Cardiac fibroblast (primary cell): ENCODE measurements around the gene CIAPIN1.
"Not testable (repeated sequence)": the region's sequence is repeated elsewhere in the genome, so short reads cannot be mapped to it uniquely, and the experiment has no call there.

ENCODE experiments used
- DNase-seq, 2 donors: peaks; one replicate each; pipeline versions ENCODE4 v3.0.0 to v3.0.0-alpha.2; 2010; ENCODE audit warnings: low read depth in 2 of 2
- H3K4me3 ChIP-seq, 2 donors: replicated peaks in 1 of 2; 1 replicate in 1 of 2; 2 replicates in 1 of 2; pipeline ENCODE4 v1.5.1; 2011; ENCODE audit warnings: low read depth in 2 of 2, low read length in 2 of 2, mild to moderate bottlenecking in 2 of 2, moderate library complexity in 1 of 2
- TF ChIP-seq, protein P1 (sequence below): IDR thresholded peaks from one replicate; pipeline ENCODE4 v1.5.1; 2011; ENCODE audit warnings: low read depth, mild to moderate bottlenecking, low read length, inconsistent platforms

CIAPIN1 gene

DNA sequence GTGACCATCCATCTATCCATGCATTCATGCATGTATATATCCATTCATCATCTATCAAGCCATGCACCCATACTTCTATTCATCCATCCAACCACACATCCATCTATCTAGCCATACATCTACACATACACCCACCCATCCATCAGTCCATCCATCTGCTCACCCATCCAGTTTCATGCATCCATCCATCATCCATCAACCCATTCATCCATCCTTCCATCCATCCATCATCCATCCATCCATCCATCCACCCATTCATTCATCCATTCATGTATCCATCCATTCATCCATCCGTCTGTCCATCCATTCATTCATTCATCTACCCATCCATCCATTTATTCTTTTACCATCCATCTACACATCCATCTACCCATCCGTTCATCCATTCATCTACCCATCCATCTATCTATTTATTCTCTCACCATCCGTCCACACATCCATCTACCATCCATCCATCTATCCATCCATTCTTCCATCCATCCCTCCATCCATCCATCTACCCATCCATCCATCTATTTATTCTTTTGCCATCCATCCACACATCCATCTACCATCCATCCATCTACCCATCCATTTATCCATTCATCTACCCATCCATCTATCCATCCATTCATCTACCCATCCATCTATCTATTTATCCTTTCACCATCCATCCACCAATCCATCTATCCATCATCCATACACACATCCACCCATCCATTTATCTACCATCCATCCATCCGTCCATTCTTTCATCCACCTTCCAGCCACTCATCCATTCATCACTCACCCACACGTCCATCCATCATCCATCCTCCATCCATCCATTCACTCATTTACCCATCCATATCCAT, 39.4 kb downstream of the CIAPIN1 start:
- TF ChIP-seq, protein P1, sequence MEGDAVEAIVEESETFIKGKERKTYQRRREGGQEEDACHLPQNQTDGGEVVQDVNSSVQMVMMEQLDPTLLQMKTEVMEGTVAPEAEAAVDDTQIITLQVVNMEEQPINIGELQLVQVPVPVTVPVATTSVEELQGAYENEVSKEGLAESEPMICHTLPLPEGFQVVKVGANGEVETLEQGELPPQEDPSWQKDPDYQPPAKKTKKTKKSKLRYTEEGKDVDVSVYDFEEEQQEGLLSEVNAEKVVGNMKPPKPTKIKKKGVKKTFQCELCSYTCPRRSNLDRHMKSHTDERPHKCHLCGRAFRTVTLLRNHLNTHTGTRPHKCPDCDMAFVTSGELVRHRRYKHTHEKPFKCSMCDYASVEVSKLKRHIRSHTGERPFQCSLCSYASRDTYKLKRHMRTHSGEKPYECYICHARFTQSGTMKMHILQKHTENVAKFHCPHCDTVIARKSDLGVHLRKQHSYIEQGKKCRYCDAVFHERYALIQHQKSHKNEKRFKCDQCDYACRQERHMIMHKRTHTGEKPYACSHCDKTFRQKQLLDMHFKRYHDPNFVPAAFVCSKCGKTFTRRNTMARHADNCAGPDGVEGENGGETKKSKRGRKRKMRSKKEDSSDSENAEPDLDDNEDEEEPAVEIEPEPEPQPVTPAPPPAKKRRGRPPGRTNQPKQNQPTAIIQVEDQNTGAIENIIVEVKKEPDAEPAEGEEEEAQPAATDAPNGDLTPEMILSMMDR: no peak
- DNase-seq: no peak
- no peak overlapping the region for H3K4me3 ChIP-seq

DNA sequence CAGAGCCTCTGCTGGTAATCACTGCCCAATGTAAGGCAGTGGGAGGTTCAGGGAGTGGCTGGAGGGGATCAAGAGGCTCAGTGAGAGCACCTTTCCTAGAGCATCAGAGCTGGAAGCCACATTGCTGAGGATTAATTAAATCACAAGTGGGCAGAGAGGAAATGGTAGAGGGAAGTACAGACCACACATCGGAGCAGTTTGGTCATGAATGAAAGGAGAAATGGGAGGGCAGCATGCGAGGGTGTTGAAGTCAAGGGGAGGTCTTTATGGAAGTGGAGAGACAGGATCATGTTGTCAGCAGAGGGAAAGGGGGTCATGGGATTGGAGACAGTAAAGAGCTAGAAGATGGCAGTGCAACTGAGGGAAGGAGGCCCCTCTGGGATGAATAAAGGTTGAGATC, 40.3 kb downstream of the CIAPIN1 start:
- no peak overlapping the region for H3K4me3 ChIP-seq
- TF ChIP-seq, protein P1: no peak
- no peak for DNase-seq

DNA sequence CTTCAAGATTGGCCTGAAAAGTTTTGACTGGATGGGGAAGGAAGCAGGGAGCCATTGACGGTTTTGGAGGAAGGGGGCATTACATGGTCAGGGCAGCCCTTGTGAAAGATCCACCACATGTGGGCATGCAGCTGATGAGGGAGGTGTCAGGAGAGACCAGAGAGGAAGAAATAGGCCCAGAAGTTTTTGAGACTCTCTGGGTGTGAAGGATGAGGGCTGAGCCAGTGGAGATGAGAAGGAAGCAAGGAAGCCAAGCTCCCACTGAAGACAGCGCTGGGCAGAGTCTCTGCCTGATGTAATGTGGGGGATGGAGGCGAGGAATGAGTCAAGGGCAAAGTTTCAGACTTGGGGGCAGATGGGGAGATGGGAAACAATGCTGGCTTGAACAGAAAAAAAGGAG, 42.1 kb downstream of the CIAPIN1 start:
- no peak for DNase-seq
- no peak overlapping the region for H3K4me3 ChIP-seq
- TF ChIP-seq, protein P1: no peak

GRCh38 chr16:57403965-57404817, 43.0 kb downstream of the CIAPIN1 start, which contains the start of gene CCL17:
Gene CCL17 (plus strand): TSS chr16:57404767. CDS start chr16:57413933, 9,166 bp downstream.
- DNase-seq: no peak
- TF ChIP-seq, protein P1: no peak
- H3K4me3 ChIP-seq: no peak within 1 kb of the TSS

DNA sequence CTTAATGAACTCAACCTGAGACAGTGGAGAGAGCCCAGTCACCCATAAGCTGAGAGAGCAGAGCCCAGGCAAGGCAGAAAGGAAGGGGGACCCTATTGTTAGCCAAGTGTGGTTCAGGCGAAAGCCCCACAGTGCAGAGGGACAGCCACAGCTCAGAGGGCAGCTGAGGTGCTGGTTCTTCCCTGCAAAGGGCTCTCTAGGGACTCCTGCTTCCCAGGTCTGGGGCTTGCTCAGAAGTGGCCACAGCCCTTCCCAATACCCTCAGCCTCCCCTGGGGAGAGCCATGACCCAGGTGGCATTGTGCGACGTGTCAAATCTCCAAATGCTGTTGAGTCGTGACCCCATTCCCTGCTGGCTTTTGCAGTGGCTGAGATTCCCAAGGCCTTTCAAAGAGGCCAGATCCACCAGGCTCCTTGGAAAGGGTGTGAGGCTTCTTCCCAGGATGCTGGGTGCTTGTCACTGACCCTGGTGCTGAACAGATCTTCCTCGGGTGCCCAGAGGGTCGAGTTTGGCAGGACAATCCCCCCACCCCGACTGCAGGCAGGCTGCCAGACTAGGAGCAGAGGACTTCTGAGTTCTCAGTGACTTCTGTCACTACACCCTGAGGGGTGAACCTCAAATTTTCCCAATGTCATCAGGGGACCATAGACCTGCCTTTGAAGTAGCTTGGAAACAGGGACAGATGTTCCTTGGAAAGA, 45.1 kb downstream of the CIAPIN1 start:
- TF ChIP-seq, protein P1: no peak
- no peak overlapping the region for H3K4me3 ChIP-seq

DNA sequence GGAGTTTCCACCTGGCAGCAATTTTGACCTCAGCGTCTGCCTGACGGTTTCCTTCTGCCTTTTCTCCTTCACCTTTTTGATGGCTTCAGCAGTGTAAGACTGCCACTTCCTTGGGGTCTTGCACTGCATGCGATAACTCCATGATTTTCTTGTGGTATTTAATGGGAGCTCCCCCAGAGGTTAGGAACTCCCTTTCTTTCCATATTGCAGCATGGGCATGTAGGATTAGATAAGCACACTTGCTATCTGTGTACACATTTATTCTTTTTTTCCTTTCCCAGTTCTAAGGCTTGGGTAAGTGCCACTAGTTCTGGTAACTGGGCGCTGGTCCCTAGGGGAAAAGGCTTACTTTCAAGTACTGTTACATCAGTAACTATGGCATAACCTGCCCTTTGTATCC, 49.7 kb downstream of the CIAPIN1 start:
- H3K4me3 ChIP-seq, DNase-seq: not testable (repeated sequence)

More for the DNA sequence above, 45.1 kb downstream of the CIAPIN1 start:
- DNase-seq: no peak
